ENCODE measurements around the gene TBC1D9B. TPM values are rescaled to one million over a fixed set of nuclear protein-coding genes. Genes with fewer than 3 reads are reported as not detected.

The TBC1D9B gene
- 100 to 1,000 TPM; 106 to 124 TPM for total RNA-seq
- 100 to 1,000 TPM in 2 of 6 donors, 10 to 100 TPM in 4; 80.6 to 114 (median 91.3) TPM for polyA plus RNA-seq (ENCODE audit: insufficient read length in 6 of 6)
- long read RNA-seq, donor 1, full-length matches to known transcripts: 16 of 34 reads
- long read RNA-seq, donor 1, partial matches to known transcripts: 18 of 34 reads
- long read RNA-seq, donor 1, other reads (novel, unspliced or antisense): 0 of 34 reads
- long read RNA-seq, donor 2, full-length matches to known transcripts: 9 of 23 reads
- long read RNA-seq, donor 2, partial matches to known transcripts: 14 of 23 reads
- long read RNA-seq, donor 2, other reads (novel, unspliced or antisense): 0 of 23 reads
- long read RNA-seq, donor 3, full-length matches to known transcripts: 9 of 14 reads
- long read RNA-seq, donor 3, partial matches to known transcripts: 5 of 14 reads
- long read RNA-seq, donor 3, other reads (novel, unspliced or antisense): 0 of 14 reads
- long read RNA-seq, donor 4, partial matches to known transcripts: 9 of 17 reads
- long read RNA-seq, donor 4, other reads (novel, unspliced or antisense): 7 of 17 reads
- long read RNA-seq, donor 5, full-length matches to known transcripts: 5 of 11 reads
- long read RNA-seq, donor 5, partial matches to known transcripts: 6 of 11 reads
- long read RNA-seq, donor 5, other reads (novel, unspliced or antisense): 0 of 11 reads
- long read RNA-seq, donor 6, full-length matches to known transcripts: 8 of 15 reads
- long read RNA-seq, donor 6, partial matches to known transcripts: 7 of 15 reads
- long read RNA-seq, donor 6, other reads (novel, unspliced or antisense): 0 of 15 reads
- long read RNA-seq, donor 7, full-length matches to known transcripts: 4 of 4 reads
- long read RNA-seq, donor 7, partial matches to known transcripts: 0 of 4 reads
- long read RNA-seq, donor 7, other reads (novel, unspliced or antisense): 0 of 4 reads
- long read RNA-seq, donor 8, full-length matches to known transcripts: 6 of 22 reads
- long read RNA-seq, donor 8, partial matches to known transcripts: 16 of 22 reads
- long read RNA-seq, donor 8, other reads (novel, unspliced or antisense): 0 of 22 reads
- long read RNA-seq, donor 9: 0 reads
- long read RNA-seq, donor 10, partial matches to known transcripts: 8 of 21 reads
- long read RNA-seq, donor 10, other reads (novel, unspliced or antisense): 13 of 21 reads
- long read RNA-seq, donor 11, full-length matches to known transcripts: 1 of 13 reads
- long read RNA-seq, donor 11, partial matches to known transcripts: 12 of 13 reads
- long read RNA-seq, donor 11, other reads (novel, unspliced or antisense): 0 of 13 reads
- long read RNA-seq, donor 12, full-length matches to known transcripts: 5 of 5 reads
- long read RNA-seq, donor 12, partial matches to known transcripts: 0 of 5 reads
- long read RNA-seq, donor 12, other reads (novel, unspliced or antisense): 0 of 5 reads

- Histone ChIP-seq H3K27ac (peak within 1 kb of the TSS; percentile 77 to 86), H3K27me3 (no peaks in the 10 kb centered on the region), H3K9me3 (no peaks in the 10 kb centered on the region), H3K36me3 (peaks cover 0 to 20% of the 10 kb centered on the region in 2 donors), H3K4me3 (peak within 1 kb of the TSS; percentile 53 to 68), H3K4me1 (peaks cover 0 to 32% of the 10 kb centered on the region in 2 donors)
- intact Hi-C loops (cut with DNase I): loop anchor here in 1 of 2 donors (10.0 kb wide), 1 partner anchor 143 kb away; no protein-coding TSS in a partner anchor
- DNase-seq (peak; percentile 64 to 95 (median 76)), ATAC-seq (peak; percentile 95)
- peak; percentile 19 to 60 for TF ChIP-seq CTCF (IDR thresholded peaks at IDR 0.05)
Measured at GRCh38 chr5:179907556-179908324, at the start of gene TBC1D9B. TSS of gene TBC1D9B (minus strand) at chr5:179907897. CDS start at chr5:179907821, 76 bp downstream.

- DNase-seq (no peak), ATAC-seq (no peak)
- Histone ChIP-seq H3K4me3 (no peak overlapping the region), H3K27me3 (no peaks in the 10 kb centered on the region), H3K27ac (peak overlapping the region in 1 of 2 donors; percentile 10), H3K9me3 (no peaks in the 10 kb centered on the region), H3K4me1 (peaks cover 0 to 21% of the 10 kb centered on the region in 2 donors), H3K36me3 (peaks cover 0 to 42% of the 10 kb centered on the region in 2 donors)
- intact Hi-C loops (cut with DNase I): no loop called here
- no peak for TF ChIP-seq CTCF (IDR thresholded peaks at IDR 0.05)
Measured at GRCh38 chr5:179955630-179956029, 47.9 kb upstream of the TBC1D9B start.

- TF ChIP-seq CTCF (IDR thresholded peaks at IDR 0.05): no peak
- Histone ChIP-seq H3K4me1 (peaks cover 0 to 16% of the 10 kb centered on the region in 2 donors), H3K4me3 (no peak overlapping the region), H3K9me3 (no peaks in the 10 kb centered on the region), H3K36me3 (peaks cover 0 to 42% of the 10 kb centered on the region in 2 donors), H3K27ac (no peak overlapping the region), H3K27me3 (no peaks in the 10 kb centered on the region)
- intact Hi-C loops (cut with DNase I): no loop called here
- DNase-seq (no peak), ATAC-seq (no peak)
Measured at GRCh38 chr5:179955062-179955461, 47.4 kb upstream of the TBC1D9B start.

- Histone ChIP-seq H3K27ac (no peak overlapping the region), H3K36me3 (peaks cover 0 to 42% of the 10 kb centered on the region in 2 donors), H3K4me1 (peaks cover 0 to 10% of the 10 kb centered on the region in 2 donors), H3K9me3 (no peaks in the 10 kb centered on the region), H3K27me3 (no peaks in the 10 kb centered on the region), H3K4me3 (no peak overlapping the region)
- intact Hi-C loops (cut with DNase I): no loop called here
- no peak for ATAC-seq
- no peak for DNase-seq
- TF ChIP-seq CTCF (IDR thresholded peaks at IDR 0.05): no peak
Measured at GRCh38 chr5:179954434-179954833, 46.7 kb upstream of the TBC1D9B start.
